CMK (cell line): Measurements from ENCODE around the gene ZNF236.
"Not testable (repeated sequence)": the region's sequence is repeated elsewhere in the genome, so short reads cannot be mapped to it uniquely, and the experiment has no call there.

ENCODE experiments used
- DNase-seq: peaks from one replicate; pipeline ENCODE4 v3.0.0-alpha.2; 2010; ENCODE audit warnings: low read depth

The ZNF236 gene

GRCh38 chr18:76948345-76948744 lies 126.0 kb downstream of the ZNF236 start:
- DNase-seq = no peak

- no peak for DNase-seq
These were observed 129.3 kb downstream of the ZNF236 start for GRCh38 chr18:76951456-76952247.

GRCh38 chr18:76952747-76953146 lies 130.4 kb downstream of the ZNF236 start:
- DNase-seq = no peak

GRCh38 chr18:76953156-76953555 lies 130.8 kb downstream of the ZNF236 start:
- DNase-seq = no peak

DNA sequence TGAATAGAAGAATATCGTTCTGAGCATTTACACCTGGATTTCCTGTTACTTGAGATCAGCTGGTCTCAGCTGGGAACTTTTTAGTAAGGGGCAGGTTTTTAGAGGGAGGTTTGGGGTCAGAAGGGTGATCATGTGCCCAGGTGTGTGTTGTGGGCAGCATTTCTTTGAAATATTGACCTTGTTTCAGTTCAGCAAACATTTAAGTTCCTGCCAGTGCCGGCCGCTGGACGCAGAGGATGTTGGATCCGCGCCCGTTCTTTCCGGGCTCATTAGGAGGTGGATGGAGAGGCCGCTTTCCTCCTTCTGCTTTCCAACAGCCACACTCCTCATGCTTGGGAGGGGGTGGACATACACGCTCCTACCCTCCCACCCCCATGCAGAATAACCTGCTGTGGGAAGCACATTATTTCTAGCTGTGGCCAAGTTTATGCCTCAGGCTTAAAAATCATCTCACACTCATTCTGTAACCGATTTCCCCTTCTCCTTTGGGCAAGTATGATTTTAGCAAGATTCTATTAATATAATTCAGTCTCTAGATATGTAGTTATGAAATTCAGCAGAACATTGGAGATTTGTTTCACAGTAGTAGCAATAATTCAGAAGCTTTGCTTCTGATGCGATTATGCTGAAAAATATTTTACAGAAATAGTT lies 131.4 kb downstream of the ZNF236 start:
- DNase-seq = no peak

DNA sequence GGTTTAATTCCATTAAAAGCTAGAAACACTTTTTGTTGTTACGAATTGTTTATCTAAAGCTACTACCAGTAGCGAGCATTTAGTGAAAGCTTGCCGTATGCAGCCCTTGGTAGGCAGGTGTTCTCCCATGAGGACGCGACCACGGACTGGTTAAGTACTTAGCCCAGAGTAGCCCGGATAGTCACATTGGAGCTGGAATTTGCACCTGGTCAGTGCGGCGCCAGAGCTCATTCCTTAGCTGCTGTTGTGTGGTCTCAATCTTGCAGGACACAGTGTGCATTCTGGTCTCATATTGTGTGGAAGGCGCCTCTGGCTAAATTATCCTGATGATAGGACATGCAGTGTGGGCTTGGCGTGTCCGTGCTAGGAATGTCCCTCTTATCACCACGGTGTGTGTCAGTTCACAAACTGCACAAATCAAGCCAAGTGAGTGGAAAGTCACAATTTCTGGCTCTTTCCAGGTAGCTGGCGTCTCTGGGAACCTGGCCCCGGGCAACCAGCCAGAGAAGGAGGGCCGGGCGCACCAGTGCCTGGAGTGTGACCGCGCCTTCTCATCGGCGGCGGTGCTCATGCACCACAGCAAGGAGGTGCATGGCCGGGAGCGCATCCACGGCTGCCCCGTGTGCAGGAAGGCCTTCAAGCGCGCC lies 133.3 kb downstream of the ZNF236 start:
- no peak for DNase-seq

DNA sequence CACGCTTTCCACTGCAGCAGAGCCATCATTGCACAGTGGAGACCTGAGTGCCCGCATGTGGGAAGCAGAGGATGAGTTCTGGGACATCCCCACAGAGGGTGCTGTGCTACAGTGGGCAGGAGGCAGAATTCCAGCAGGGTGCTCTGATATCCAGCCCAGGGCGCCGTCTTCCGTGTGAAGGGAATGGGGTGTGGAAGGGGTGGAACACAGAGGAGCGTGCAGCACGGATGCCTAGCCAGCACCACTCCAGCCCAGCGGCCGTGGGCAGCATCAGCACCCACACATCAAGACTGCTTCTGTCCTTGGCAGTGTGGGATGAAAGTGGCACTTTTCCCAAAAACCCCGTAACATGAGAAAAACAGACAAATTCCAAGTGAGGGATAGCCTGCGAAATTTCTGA lies 134.3 kb downstream of the ZNF236 start:
- no peak for DNase-seq

DNA sequence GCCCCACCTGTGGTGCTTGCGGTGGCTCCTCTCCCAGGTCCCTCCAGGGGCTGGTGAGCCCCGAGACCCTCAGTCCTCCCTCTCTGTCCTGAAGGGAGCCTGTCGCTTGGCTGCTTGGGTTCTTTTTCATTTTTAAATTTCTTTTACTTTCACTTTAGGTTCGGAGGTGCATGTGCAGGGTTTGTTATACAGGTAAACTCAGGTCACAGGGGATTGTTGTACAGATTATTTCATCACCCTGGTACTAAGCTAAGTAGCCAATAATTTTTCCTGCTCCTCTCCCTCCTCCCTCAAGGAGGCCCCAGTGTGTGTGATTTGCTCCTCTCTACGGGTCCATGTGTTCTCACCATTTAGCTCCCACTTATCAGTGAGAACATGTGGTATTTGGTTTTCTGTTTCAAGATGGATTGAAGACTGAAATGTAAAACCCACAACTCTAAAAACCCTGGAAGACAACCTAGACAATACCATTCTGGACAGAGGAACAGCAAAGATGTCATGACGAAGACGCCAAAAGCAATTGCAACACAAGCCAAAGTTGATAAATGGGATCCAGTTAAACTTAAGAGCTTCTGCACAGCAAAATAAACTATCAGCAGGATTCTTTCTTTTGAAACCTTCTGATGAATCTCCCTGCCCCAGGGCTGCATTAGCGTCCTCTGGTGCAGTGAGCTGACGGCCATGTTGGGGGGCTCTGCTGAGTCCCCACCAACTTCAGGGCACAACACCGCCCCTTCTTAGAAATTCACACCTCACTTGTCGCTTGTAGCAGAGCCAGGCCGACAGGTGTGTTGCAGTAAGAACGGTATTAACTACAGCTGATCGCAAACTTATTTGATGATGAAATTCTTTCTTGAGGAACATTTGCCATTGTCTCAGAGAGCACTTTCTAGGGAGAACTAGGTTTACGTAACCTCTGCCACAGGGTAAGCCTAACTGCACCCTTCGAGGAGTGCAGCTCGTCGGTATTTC lies 135.3 kb downstream of the ZNF236 start:
- no peak for DNase-seq

DNA sequence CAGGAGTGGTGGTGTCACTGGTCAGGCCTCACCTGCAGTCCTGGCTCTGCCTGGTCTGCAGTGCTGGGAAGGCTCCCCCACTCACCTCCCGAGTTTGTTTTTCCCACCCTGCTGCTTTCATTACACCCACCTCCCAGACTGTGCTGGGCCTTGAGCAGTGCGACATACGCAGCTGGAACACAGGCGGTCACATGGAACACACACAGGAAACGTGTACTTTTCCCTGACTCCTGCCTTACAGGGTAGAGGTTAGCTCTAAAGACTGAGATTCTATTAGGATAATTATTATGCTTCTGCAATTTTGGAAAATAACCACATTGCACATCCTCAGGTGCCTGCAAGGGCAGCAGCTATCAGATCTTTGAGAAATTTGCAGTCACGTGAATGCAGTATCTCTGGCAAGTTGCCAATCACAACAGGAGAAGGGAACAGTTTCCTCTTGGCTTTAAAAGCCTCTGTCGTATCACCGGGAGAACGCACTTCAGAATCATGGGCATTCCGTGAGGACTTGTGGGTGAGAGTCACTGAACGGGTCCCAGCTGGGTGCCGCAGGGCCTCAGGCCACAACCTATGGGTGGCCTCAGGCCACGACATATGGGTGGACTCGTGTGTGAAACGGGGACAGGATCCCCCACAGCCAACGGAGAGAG lies 136.5 kb downstream of the ZNF236 start:
- DNase-seq = no peak

- DNase-seq = no peak
These were observed 137.2 kb downstream of the ZNF236 start for GRCh38 chr18:76959605-76960004.

DNA sequence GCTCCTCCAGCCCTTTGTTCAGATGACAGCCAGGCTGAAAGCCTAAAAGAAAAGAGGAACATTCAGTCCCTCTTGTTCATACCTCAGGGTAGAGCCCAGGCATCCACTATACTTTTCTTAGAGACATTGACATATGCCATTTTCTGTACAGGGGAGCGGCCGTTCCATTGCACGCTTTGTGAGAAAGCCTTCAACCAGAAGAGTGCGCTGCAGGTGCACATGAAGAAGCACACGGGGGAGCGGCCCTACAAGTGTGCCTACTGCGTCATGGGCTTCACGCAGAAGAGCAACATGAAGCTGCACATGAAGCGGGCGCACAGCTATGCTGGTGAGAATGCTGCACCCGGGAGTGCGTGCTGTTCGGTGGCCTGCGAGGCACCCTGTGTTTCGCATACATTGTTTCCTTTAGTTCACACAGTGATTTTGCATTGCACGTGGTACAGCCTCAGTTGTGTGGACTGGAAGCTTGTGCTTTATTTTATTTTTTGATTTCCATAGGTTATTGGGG lies 138.2 kb downstream of the ZNF236 start:
- DNase-seq = no peak

- no peak for DNase-seq
These were observed 140.5 kb downstream of the ZNF236 start for GRCh38 chr18:76962851-76963250.

- DNase-seq = no peak
These were observed 141.6 kb downstream of the ZNF236 start for GRCh38 chr18:76963936-76964335.

GRCh38 chr18:76965555-76966151 lies 143.3 kb downstream of the ZNF236 start:
- not testable (repeated sequence) for DNase-seq

- not testable (repeated sequence) for DNase-seq
These were observed 144.9 kb downstream of the ZNF236 start for GRCh38 chr18:76967299-76967698.

DNA sequence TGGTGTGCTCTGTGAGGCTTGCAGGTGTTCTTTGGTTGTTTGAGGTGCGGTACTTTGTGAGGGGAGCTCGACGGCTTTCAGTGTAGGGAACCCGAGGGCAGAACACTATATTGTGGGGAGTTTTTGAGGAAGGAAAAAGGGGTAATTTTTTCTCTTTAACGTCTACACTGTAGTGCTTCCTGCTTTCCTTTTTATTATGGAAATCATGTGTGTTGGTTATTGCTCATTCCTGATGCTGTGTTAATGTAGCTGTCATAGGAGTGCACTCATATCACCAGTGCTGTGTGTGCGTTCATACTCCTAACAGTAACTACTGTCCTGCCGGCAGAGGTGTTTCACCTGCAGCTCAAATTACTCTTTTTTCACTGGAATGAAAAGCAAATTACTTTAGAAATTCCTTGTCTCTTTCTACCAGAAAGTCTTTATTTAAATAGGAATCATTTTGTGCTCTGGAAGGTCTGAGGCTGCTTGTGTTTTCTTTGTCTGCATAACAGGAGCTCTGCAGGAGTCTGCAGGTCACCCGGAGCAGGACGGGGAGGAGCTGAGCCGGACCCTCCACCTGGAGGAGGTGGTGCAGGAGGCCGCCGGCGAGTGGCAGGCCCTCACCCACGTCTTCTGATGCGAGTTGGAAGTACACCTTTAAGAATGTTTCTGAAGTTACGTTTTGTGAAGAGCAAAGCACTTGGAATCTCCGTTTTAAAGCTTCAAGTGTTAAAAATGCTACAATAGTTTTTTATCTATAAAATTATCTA lies 145.5 kb downstream of the ZNF236 start:
- no peak for DNase-seq

GRCh38 chr18:76970770-76971559 lies 148.6 kb downstream of the ZNF236 start:
- no peak for DNase-seq

DNA sequence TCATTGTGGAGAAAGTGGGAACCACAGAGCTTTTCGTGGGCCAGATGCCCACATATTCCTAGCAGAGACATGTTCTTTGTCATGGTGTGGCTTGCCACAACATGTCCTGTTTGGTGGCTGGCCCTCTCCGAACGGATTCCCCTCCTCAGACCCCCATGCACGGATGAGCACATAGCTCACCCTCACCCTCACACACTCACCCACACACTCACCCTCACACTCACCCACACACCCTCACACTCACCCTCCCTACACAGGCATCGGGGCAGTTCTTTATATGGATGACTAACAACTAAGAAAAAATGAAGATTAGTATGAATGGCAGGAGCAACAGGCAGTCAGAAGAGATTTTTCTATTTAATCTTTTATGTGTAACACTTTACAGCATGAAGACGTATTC lies 149.9 kb downstream of the ZNF236 start:
- no peak for DNase-seq

GRCh38 chr18:76972846-76973519 lies 150.6 kb downstream of the ZNF236 start:
- no peak for DNase-seq
